Measurements from ENCODE around the gene MORF4L1.

GRCh38 chr15:78855746-78856145 is 16.9 kb upstream of the MORF4L1 start:
- no peak for TF ChIP-seq CTCF (conservative IDR thresholded peaks at IDR 0.05; ENCODE audit: low read length)
- TF ChIP-seq EZH2phosphoT487 (IDR thresholded peaks at IDR 0.05; ENCODE audit: borderline replicate concordance) = no peak
